Progenitor cell of endocrine pancreas (in vitro differentiated cells): ENCODE results near the gene SLC4A2. TPM values are rescaled to one million over a fixed set of nuclear protein-coding genes. Genes with fewer than 3 reads are reported as not detected.
"Not testable (repeated sequence)": the region's sequence is repeated elsewhere in the genome, so short reads cannot be mapped to it uniquely, and the experiment has no call there.

Experiments used
- DNase-seq: peaks from one replicate; pipeline ENCODE4 v3.0.0; 2021; ENCODE audit warnings: low spot score; ENCODE audit not compliant: unreplicated experiment
- H3K27ac Mint-ChIP-seq: 2 replicates; pipeline ENCODE4 v1.8.0; 2021; ENCODE audit warnings: mild to moderate bottlenecking, moderate library complexity, mixed read lengths
- H3K27me3 Mint-ChIP-seq: 2 replicates; pipeline ENCODE4 v1.8.0; 2021; ENCODE audit warnings: mixed read lengths
- H3K36me3 Mint-ChIP-seq: 2 replicates; pipeline ENCODE4 v1.8.0; 2022; ENCODE audit warnings: mixed read lengths; ENCODE audit not compliant: insufficient read depth
- H3K4me1 Mint-ChIP-seq: 2 replicates; pipeline ENCODE4 v1.8.0; 2021; ENCODE audit warnings: low read depth, mixed read lengths
- H3K4me3 Mint-ChIP-seq: 2 replicates; pipeline ENCODE4 v1.8.0; 2021; ENCODE audit warnings: low read depth, mild to moderate bottlenecking, moderate library complexity, mixed read lengths
- H3K9me3 Mint-ChIP-seq: 2 replicates; pipeline ENCODE4 v1.8.0; 2021; ENCODE audit warnings: low read depth, mixed read lengths
- CTCF ChIP-seq: fragments of 200-600 bp; sonication (generic); IDR thresholded peaks from one replicate; pipeline ENCODE4 v1.5.0; 2021; ENCODE audit warnings: antibody characterized with exemption, mild to moderate bottlenecking; ENCODE audit not compliant: unreplicated experiment
- long read RNA-seq: library from polyadenylated mRNA; unstranded; transcript quantifications from one replicate; pipeline ENCODE4 v2.0.0, GENCODE V29; 2020
- total RNA-seq: library from RNA; stranded (reverse); gene quantifications from 2 replicates; pipeline ENCODE4 v1.2.1, GENCODE V29; 2021

SLC4A2 gene
- 208 and 213 TPM in 2 replicates for total RNA-seq
- long read RNA-seq, partial matches to known transcripts, result 5 of 5 reads
- long read RNA-seq, other reads (novel, unspliced or antisense), result 0 of 5 reads

GRCh38 chr7:151059367-151060112 lies at the start of gene SLC4A2:
Gene SLC4A2, plus strand, starts transcription at chr7:151059589. Its CDS starts 2,399 bp downstream, at chr7:151061988.
- peak; percentile 75 for TF ChIP-seq CTCF
- Mint-ChIP-seq H3K27ac (peak within 1 kb of the TSS; percentile 97), H3K4me1 (peaks cover 37% of the 10 kb centered on the region)

GRCh38 chr7:151010037-151010306 lies 49.4 kb upstream of the SLC4A2 start:
- Mint-ChIP-seq H3K9me3 (no peaks in the 10 kb centered on the region), H3K27me3 (peaks cover 50% of the 10 kb centered on the region), H3K4me1 (peaks cover 3% of the 10 kb centered on the region), H3K4me3 (no peak overlapping the region), H3K27ac (no peak overlapping the region), H3K36me3 (no peaks in the 10 kb centered on the region)
- DNase-seq, result no peak
- TF ChIP-seq CTCF, result no peak

More at GRCh38 chr7:151059367-151060112, at the start of gene SLC4A2:
- Mint-ChIP-seq H3K27me3 (no peaks in the 10 kb centered on the region), H3K4me3 (peak within 1 kb of the TSS; percentile 89), H3K36me3 (peaks cover 3% of the 10 kb centered on the region), H3K9me3 (no peaks in the 10 kb centered on the region)
- DNase-seq, result peak; percentile 52

- DNase-seq, result no peak
- no peak for TF ChIP-seq CTCF
- H3K36me3 Mint-ChIP-seq, result no peaks in the 10 kb centered on the region
- H3K9me3 Mint-ChIP-seq, result no peaks in the 10 kb centered on the region
- H3K27me3 Mint-ChIP-seq, result peaks cover 55% of the 10 kb centered on the region
- H3K4me3 Mint-ChIP-seq, result no peak overlapping the region
- H3K4me1 Mint-ChIP-seq, result peaks cover 3% of the 10 kb centered on the region
- H3K27ac Mint-ChIP-seq, result no peak overlapping the region
Observed at GRCh38 chr7:151010307-151011096, 48.9 kb upstream of the SLC4A2 start.

- peaks cover 60% of the 10 kb centered on the region for H3K27me3 Mint-ChIP-seq
- H3K36me3 Mint-ChIP-seq, result no peaks in the 10 kb centered on the region
- DNase-seq, result no peak
- H3K9me3 Mint-ChIP-seq, result no peaks in the 10 kb centered on the region
- TF ChIP-seq CTCF, result no peak
- no peak overlapping the region for H3K4me3 Mint-ChIP-seq
- H3K27ac Mint-ChIP-seq, result no peak overlapping the region
- peaks cover 3% of the 10 kb centered on the region for H3K4me1 Mint-ChIP-seq
Observed at GRCh38 chr7:151011097-151011409, 48.3 kb upstream of the SLC4A2 start.

GRCh38 chr7:151011616-151012015 lies 47.8 kb upstream of the SLC4A2 start:
- not testable (repeated sequence) for H3K9me3 Mint-ChIP-seq, H3K36me3 Mint-ChIP-seq, H3K4me1 Mint-ChIP-seq, H3K27ac Mint-ChIP-seq, DNase-seq, H3K4me3 Mint-ChIP-seq
- H3K27me3 Mint-ChIP-seq, result peaks cover 66% of the 10 kb centered on the region
